Iris pigment epithelial cell (primary cell): Measurements from ENCODE around the gene NPEPPS.

Source experiments
- DNase-seq: peaks from one replicate; pipeline ENCODE4 v3.0.0-alpha.2; 2011; ENCODE audit warnings: low read depth

The NPEPPS gene

GRCh38 chr17:47663912-47664623, 133.2 kb downstream of the NPEPPS start:
- peak; percentile 58 for DNase-seq

GRCh38 chr17:47664624-47664941, 133.7 kb downstream of the NPEPPS start:
- DNase-seq, result no peak

GRCh38 chr17:47665655-47666054, 134.7 kb downstream of the NPEPPS start:
- peak; percentile 55 for DNase-seq

GRCh38 chr17:47669081-47669480, 138.2 kb downstream of the NPEPPS start:
- DNase-seq, result peak; percentile 11

- DNase-seq, result no peak
These were observed 139.2 kb downstream of the NPEPPS start for GRCh38 chr17:47670064-47670463.
